ENCODE data around the gene BCLAF1. TPM values are rescaled to one million over a fixed set of nuclear protein-coding genes. Genes with fewer than 3 reads are reported as not detected.
A peak's percentile ranks its signal among the peaks of the same experiment; 100 is the strongest.

Gene BCLAF1
- total RNA-seq, 1 experiment from 2014 or later: 109 TPM

- no peaks in the 10 kb centered on the region for H3K79me2 ChIP-seq (ENCODE audit: low read depth)
- H3K36me3 ChIP-seq (ENCODE audit: low read depth): no peaks in the 10 kb centered on the region
- ChIA-PET CTCF (no interaction called here), POLR2A (ENCODE audit: unreplicated experiment) (no interaction called here)
- H3K27me3 ChIP-seq (ENCODE audit: insufficient read depth, low read depth): no peaks in the 10 kb centered on the region
- intact Hi-C loops (cut with micrococcal nuclease; ENCODE audit: unreplicated experiment): no loop called here
- H3K4me3 ChIP-seq: no peak overlapping the region
- no peak for DNase-seq
- TF ChIP-seq CTCF (conservative IDR thresholded peaks at IDR 0.05) (no peak), EZH2 (IDR thresholded peaks at IDR 0.05; ENCODE audit: low read depth) (no peak)
- no peaks in the 10 kb centered on the region for H3K4me1 ChIP-seq (replicated peaks; ENCODE audit: insufficient read depth)
- H3F3A ChIP-seq (ENCODE audit: insufficient read depth, low read depth): no peaks in the 10 kb centered on the region
- H3K27ac ChIP-seq: no peak overlapping the region
- no peak overlapping the region for H2AFZ ChIP-seq
- no peaks in the 10 kb centered on the region for H3K9me3 ChIP-seq (ENCODE audit: insufficient read depth, low read depth)
- no peak overlapping the region for H3K4me2 ChIP-seq
- H4K20me1 ChIP-seq (ENCODE audit: insufficient read depth): no peaks in the 10 kb centered on the region
- no peaks in the 10 kb centered on the region for H3K9me2 ChIP-seq (ENCODE audit: insufficient read depth)
- no TSS peak for BruUV-seq (replicated peaks)
Measured at GRCh38 chr6:136331461-136331860, 41.8 kb upstream of the BCLAF1 start.

- Histone ChIP-seq H3K4me1 (replicated peaks; ENCODE audit: insufficient read depth) (no peaks in the 10 kb centered on the region), H3K4me2 (no peak overlapping the region), H3F3A (ENCODE audit: insufficient read depth, low read depth) (no peaks in the 10 kb centered on the region), H3K36me3 (ENCODE audit: low read depth) (no peaks in the 10 kb centered on the region), H3K9me2 (ENCODE audit: insufficient read depth) (no peaks in the 10 kb centered on the region), H3K9me3 (ENCODE audit: insufficient read depth, low read depth) (no peaks in the 10 kb centered on the region), H2AFZ (no peak overlapping the region), H3K27ac (no peak overlapping the region), H3K27me3 (ENCODE audit: insufficient read depth, low read depth) (no peaks in the 10 kb centered on the region), H3K79me2 (ENCODE audit: low read depth) (no peaks in the 10 kb centered on the region), H3K4me3 (no peak overlapping the region), H4K20me1 (ENCODE audit: insufficient read depth) (no peaks in the 10 kb centered on the region)
- ChIA-PET CTCF (interaction anchor here (0.6 kb wide), 1 partner anchor 185 kb away, joined by 3 read pairs; no protein-coding TSS in a partner anchor), POLR2A (ENCODE audit: unreplicated experiment) (no interaction called here)
- intact Hi-C loops (cut with micrococcal nuclease; ENCODE audit: unreplicated experiment): no loop called here
- DNase-seq: peak in 1 of 2 experiments; percentile 25
- no TSS peak for BruUV-seq (replicated peaks)
- no peak for TF ChIP-seq EZH2 (IDR thresholded peaks at IDR 0.05; ENCODE audit: low read depth)
- TF ChIP-seq CTCF (conservative IDR thresholded peaks at IDR 0.05): no peak
Measured at GRCh38 chr6:136330634-136331033, 41.0 kb upstream of the BCLAF1 start.

- TF ChIP-seq EZH2 (IDR thresholded peaks at IDR 0.05; ENCODE audit: low read depth) (no peak), CTCF (conservative IDR thresholded peaks at IDR 0.05) (no peak)
- no TSS peak for BruUV-seq (replicated peaks)
- H3K27me3 ChIP-seq (ENCODE audit: insufficient read depth, low read depth): no peaks in the 10 kb centered on the region
- DNase-seq: peak in 1 of 2 experiments; percentile 41
- no peaks in the 10 kb centered on the region for H3K9me3 ChIP-seq (ENCODE audit: insufficient read depth, low read depth)
- H3K9me2 ChIP-seq (ENCODE audit: insufficient read depth): no peaks in the 10 kb centered on the region
- no peak overlapping the region for H3K4me2 ChIP-seq
- H3F3A ChIP-seq (ENCODE audit: insufficient read depth, low read depth): no peaks in the 10 kb centered on the region
- no peaks in the 10 kb centered on the region for H3K79me2 ChIP-seq (ENCODE audit: low read depth)
- no peaks in the 10 kb centered on the region for H4K20me1 ChIP-seq (ENCODE audit: insufficient read depth)
- H3K27ac ChIP-seq: no peak overlapping the region
- ChIA-PET POLR2A (ENCODE audit: unreplicated experiment) (no interaction called here), CTCF (no interaction called here)
- no peak overlapping the region for H3K4me3 ChIP-seq
- intact Hi-C loops (cut with micrococcal nuclease; ENCODE audit: unreplicated experiment): no loop called here
- no peak overlapping the region for H2AFZ ChIP-seq
- no peaks in the 10 kb centered on the region for H3K36me3 ChIP-seq (ENCODE audit: low read depth)
- no peaks in the 10 kb centered on the region for H3K4me1 ChIP-seq (replicated peaks; ENCODE audit: insufficient read depth)
Measured at GRCh38 chr6:136326038-136326553, 36.5 kb upstream of the BCLAF1 start.
